ENCODE measurements around the gene SUGCT.

Gene SUGCT

DNA sequence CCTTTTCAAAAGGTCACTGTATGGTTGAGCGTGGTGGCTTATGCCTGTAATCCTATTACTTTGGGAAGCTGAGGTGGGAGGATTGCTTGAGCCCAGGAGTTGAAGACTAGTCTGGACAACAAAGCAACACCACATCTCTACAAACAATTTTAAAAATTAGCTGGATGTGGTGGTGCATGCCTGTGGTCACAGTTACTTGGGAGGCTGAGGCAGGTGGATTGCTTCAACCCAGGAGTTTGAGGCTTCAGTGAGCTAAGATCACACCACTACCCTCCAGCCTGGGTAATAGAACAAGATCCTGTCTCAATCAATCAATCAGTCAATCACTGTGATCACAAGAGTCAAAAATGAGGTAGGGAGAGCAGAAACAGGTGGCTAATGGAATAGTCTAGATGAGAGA lies 97.0 kb downstream of the SUGCT start:
- no peak overlapping the region for H2AFZ ChIP-seq (ENCODE audit: low read depth, low read length)
- no peak overlapping the region for H3K27ac ChIP-seq (ENCODE audit: low read length)
- H3K4me2 ChIP-seq (ENCODE audit: low read length) = no peak overlapping the region
- H3K27me3 ChIP-seq (ENCODE audit: low read depth, low read length) = no peaks in the 10 kb centered on the region
- H3K9ac ChIP-seq (ENCODE audit: low read length) = no peak overlapping the region
- H3K4me1 ChIP-seq (ENCODE audit: low read length) = peaks cover 7% of the 10 kb centered on the region
- H3K9me3 ChIP-seq (ENCODE audit: insufficient read depth, low read length) = no peaks in the 10 kb centered on the region
- H3K4me3 ChIP-seq (ENCODE audit: low read length) = no peak overlapping the region
- H3K36me3 ChIP-seq (replicated peaks; ENCODE audit: low read depth, low read length) = no peaks in the 10 kb centered on the region
- no peaks in the 10 kb centered on the region for H3K79me2 ChIP-seq (ENCODE audit: low read length)
- no peak for TF ChIP-seq EZH2phosphoT487 (IDR thresholded peaks at IDR 0.05; ENCODE audit: low read depth)
- TF ChIP-seq, protein P1, sequence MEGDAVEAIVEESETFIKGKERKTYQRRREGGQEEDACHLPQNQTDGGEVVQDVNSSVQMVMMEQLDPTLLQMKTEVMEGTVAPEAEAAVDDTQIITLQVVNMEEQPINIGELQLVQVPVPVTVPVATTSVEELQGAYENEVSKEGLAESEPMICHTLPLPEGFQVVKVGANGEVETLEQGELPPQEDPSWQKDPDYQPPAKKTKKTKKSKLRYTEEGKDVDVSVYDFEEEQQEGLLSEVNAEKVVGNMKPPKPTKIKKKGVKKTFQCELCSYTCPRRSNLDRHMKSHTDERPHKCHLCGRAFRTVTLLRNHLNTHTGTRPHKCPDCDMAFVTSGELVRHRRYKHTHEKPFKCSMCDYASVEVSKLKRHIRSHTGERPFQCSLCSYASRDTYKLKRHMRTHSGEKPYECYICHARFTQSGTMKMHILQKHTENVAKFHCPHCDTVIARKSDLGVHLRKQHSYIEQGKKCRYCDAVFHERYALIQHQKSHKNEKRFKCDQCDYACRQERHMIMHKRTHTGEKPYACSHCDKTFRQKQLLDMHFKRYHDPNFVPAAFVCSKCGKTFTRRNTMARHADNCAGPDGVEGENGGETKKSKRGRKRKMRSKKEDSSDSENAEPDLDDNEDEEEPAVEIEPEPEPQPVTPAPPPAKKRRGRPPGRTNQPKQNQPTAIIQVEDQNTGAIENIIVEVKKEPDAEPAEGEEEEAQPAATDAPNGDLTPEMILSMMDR (IDR thresholded peaks at IDR 0.05; ENCODE audit: low read depth, low read length) = no peak
- H4K20me1 ChIP-seq (ENCODE audit: insufficient read depth, low read length) = no peaks in the 10 kb centered on the region

DNA sequence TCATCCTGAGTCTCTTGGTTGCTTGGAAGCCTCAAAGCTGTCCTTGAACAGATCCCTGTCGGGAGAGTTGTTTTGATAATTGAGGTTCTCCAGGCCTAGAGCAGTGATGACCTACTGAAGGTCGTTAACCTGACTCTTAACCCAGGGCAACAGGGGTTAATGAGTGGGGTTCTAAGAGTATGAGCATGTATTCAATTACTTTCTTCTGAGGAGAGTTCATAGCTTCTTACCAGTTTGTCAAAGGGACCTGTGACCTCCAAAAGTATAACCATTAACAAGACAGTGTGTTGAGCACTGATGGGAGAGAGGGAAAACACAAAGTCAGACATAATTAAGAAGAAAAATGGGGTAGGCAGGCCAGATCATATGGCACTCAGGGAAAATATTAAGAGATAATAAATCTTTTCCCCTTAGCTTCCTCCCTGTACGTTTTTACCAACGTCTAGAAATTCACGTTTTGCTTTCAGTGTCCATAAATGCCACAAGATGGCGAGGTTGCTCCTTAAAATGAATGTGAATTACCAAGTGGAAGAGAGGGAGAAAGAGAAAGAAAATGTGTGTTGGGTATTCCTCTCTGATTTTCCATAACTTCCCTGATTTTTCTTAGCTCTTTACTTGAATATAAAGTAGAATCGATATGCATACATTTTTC lies 97.6 kb downstream of the SUGCT start:
- TF ChIP-seq, protein P1 (IDR thresholded peaks at IDR 0.05; ENCODE audit: low read depth, low read length) = peak; percentile 78
- TF ChIP-seq EZH2phosphoT487 (IDR thresholded peaks at IDR 0.05; ENCODE audit: low read depth) = no peak
- no peak overlapping the region for H3K4me2 ChIP-seq (ENCODE audit: low read length)
- H3K4me1 ChIP-seq (ENCODE audit: low read length) = peaks cover 8% of the 10 kb centered on the region
- no peaks in the 10 kb centered on the region for H3K9me3 ChIP-seq (ENCODE audit: insufficient read depth, low read length)
- H3K27ac ChIP-seq (ENCODE audit: low read length) = no peak overlapping the region
- no peaks in the 10 kb centered on the region for H4K20me1 ChIP-seq (ENCODE audit: insufficient read depth, low read length)
- no peaks in the 10 kb centered on the region for H3K36me3 ChIP-seq (replicated peaks; ENCODE audit: low read depth, low read length)
- no peaks in the 10 kb centered on the region for H3K79me2 ChIP-seq (ENCODE audit: low read length)
- H3K4me3 ChIP-seq (ENCODE audit: low read length) = no peak overlapping the region
- no peak overlapping the region for H3K9ac ChIP-seq (ENCODE audit: low read length)
- H2AFZ ChIP-seq (ENCODE audit: low read depth, low read length) = no peak overlapping the region; the same call in none of the 2 replicates
- H3K27me3 ChIP-seq (ENCODE audit: low read depth, low read length) = no peaks in the 10 kb centered on the region

DNA sequence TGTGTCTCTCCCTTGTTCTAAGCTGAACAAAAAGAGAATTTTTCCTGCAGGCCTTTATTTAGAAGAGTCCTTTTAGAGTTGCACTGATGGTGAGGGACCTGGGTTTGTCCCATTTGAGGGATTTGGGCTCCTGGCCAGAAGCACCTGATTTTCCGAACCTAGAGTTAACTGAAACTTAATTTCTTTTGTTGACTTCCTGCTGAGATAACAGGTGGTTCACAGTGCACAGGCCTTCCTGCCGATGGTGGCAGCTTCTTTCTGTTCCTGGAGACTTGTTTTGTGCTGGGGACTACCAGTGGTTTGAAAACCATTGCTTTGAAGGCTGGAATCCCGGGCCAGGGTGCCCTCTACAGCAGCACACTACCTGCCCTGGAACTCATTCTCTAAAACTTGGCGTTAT lies 99.2 kb downstream of the SUGCT start:
- H3K36me3 ChIP-seq (replicated peaks; ENCODE audit: low read depth, low read length) = no peaks in the 10 kb centered on the region
- no peaks in the 10 kb centered on the region for H3K9me3 ChIP-seq (ENCODE audit: insufficient read depth, low read length)
- no peaks in the 10 kb centered on the region for H4K20me1 ChIP-seq (ENCODE audit: insufficient read depth, low read length)
- H3K79me2 ChIP-seq (ENCODE audit: low read length) = no peaks in the 10 kb centered on the region
- no peaks in the 10 kb centered on the region for H3K27me3 ChIP-seq (ENCODE audit: low read depth, low read length)
- peak overlapping the region; percentile 88 for H2AFZ ChIP-seq (ENCODE audit: low read depth, low read length)
- H3K4me3 ChIP-seq (ENCODE audit: low read length) = no peak overlapping the region
- H3K9ac ChIP-seq (ENCODE audit: low read length) = no peak overlapping the region
- no peak overlapping the region for H3K27ac ChIP-seq (ENCODE audit: low read length)
- peak overlapping the region; percentile 37 for H3K4me2 ChIP-seq (ENCODE audit: low read length)
- TF ChIP-seq EZH2phosphoT487 (IDR thresholded peaks at IDR 0.05; ENCODE audit: low read depth) = no peak
- TF ChIP-seq, protein P1 (IDR thresholded peaks at IDR 0.05; ENCODE audit: low read depth, low read length) = no peak
- H3K4me1 ChIP-seq (ENCODE audit: low read length) = peaks cover 14% of the 10 kb centered on the region

DNA sequence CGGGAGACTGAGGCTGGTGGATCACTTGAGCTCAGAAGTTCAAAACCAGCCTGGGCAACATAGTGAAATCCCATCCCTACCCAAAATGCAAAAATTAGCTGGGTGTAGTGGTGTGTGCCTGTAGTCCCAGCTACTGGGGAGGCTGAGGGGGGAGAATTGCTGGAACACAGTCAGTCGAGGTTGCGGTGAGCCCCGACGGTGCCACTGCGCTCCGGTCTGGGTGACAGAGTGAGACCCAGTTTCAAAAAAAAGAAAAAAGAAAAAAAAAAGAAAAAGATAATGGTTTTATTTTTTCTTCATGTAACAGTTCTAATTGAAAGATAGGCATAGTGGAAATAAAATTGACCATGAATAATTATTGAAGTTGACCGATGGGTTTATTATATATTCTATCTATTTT lies 99.9 kb downstream of the SUGCT start:
- Histone ChIP-seq H3K27ac (ENCODE audit: low read length) (no peak overlapping the region), H3K4me2 (ENCODE audit: low read length) (no peak overlapping the region), H3K4me3 (ENCODE audit: low read length) (no peak overlapping the region), H3K4me1 (ENCODE audit: low read length) (peaks cover 14% of the 10 kb centered on the region), H3K9ac (ENCODE audit: low read length) (no peak overlapping the region), H3K27me3 (ENCODE audit: low read depth, low read length) (no peaks in the 10 kb centered on the region), H3K9me3 (ENCODE audit: insufficient read depth, low read length) (no peaks in the 10 kb centered on the region), H4K20me1 (ENCODE audit: insufficient read depth, low read length) (no peaks in the 10 kb centered on the region), H3K36me3 (replicated peaks; ENCODE audit: low read depth, low read length) (no peaks in the 10 kb centered on the region), H2AFZ (ENCODE audit: low read depth, low read length) (no peak overlapping the region), H3K79me2 (ENCODE audit: low read length) (no peaks in the 10 kb centered on the region)
- no peak for TF ChIP-seq EZH2phosphoT487 (IDR thresholded peaks at IDR 0.05; ENCODE audit: low read depth)
- TF ChIP-seq, protein P1 (IDR thresholded peaks at IDR 0.05; ENCODE audit: low read depth, low read length) = no peak
